ENCODE results near the gene IL10. TPM values are rescaled to one million over a fixed set of nuclear protein-coding genes. Genes with fewer than 3 reads are reported as not detected.

Gene IL10
- total RNA-seq, 2 donors from 2014 or later: 0.17 to 0.29 TPM

DNA sequence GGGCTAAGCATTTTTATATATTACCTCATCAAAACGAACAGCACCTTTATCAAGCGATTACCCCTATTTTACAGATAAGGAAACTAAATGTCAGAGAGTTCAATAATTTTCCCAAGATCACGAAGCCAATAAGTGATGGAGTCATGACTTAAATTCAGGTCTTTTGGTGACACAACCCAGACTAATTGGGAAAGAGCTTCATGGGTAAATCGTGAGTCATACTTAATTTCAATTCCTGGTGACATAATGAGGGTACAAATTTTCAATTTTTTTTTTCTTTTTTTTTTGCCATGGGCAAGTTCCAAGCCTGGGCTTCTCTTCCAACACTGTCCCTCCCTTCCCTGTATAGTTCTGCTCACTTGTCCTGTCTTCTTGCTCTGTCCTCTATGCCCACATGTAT, 30.1 kb upstream of the IL10 start:
- Histone ChIP-seq H3K4me3 (no peak overlapping the region), H3K27ac (no peak overlapping the region), H3K9me3 (no peaks in the 10 kb centered on the region), H3K9ac (ENCODE audit: low read depth in 2 of 2, low read length in 2 of 2) (no peak overlapping the region), H3K36me3 (no peaks in the 10 kb centered on the region), H3K27me3 (no peaks in the 10 kb centered on the region), H3K4me1 (no peaks in the 10 kb centered on the region)
- TF ChIP-seq, protein P1, sequence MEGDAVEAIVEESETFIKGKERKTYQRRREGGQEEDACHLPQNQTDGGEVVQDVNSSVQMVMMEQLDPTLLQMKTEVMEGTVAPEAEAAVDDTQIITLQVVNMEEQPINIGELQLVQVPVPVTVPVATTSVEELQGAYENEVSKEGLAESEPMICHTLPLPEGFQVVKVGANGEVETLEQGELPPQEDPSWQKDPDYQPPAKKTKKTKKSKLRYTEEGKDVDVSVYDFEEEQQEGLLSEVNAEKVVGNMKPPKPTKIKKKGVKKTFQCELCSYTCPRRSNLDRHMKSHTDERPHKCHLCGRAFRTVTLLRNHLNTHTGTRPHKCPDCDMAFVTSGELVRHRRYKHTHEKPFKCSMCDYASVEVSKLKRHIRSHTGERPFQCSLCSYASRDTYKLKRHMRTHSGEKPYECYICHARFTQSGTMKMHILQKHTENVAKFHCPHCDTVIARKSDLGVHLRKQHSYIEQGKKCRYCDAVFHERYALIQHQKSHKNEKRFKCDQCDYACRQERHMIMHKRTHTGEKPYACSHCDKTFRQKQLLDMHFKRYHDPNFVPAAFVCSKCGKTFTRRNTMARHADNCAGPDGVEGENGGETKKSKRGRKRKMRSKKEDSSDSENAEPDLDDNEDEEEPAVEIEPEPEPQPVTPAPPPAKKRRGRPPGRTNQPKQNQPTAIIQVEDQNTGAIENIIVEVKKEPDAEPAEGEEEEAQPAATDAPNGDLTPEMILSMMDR (IDR thresholded peaks at IDR 0.05): no peak
- DNase-seq: no peak
- intact Hi-C loops (cut with DNase I): no loop called here

DNA sequence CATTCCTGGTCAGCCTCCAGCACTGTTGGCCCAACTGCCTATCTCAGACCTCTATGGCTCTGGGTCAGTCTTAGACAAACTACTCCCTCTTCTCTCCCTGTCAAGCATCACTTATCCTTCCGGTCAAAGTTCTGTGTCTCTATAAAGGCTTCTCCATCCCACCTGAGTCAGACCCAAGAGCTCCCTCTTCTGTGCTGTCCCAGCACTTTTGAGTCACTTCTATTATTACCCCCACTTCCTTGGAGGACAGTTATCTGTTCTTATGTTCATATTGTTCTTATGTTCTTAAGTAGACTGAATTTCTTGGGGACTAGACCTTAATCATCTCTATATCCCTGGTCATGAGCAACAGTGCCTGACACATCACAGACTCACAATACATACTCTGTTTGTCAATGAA, 29.2 kb upstream of the IL10 start:
- no peaks in the 10 kb centered on the region for H3K4me1 ChIP-seq
- H3K4me3 ChIP-seq: no peak overlapping the region
- no peak overlapping the region for H3K27ac ChIP-seq
- H3K36me3 ChIP-seq: no peaks in the 10 kb centered on the region
- H3K9ac ChIP-seq (ENCODE audit: low read depth in 2 of 2, low read length in 2 of 2): no peak overlapping the region
- intact Hi-C loops (cut with DNase I): no loop called here
- no peak for DNase-seq
- H3K9me3 ChIP-seq: no peaks in the 10 kb centered on the region
- no peaks in the 10 kb centered on the region for H3K27me3 ChIP-seq
- TF ChIP-seq, protein P1 (IDR thresholded peaks at IDR 0.05): no peak

DNA sequence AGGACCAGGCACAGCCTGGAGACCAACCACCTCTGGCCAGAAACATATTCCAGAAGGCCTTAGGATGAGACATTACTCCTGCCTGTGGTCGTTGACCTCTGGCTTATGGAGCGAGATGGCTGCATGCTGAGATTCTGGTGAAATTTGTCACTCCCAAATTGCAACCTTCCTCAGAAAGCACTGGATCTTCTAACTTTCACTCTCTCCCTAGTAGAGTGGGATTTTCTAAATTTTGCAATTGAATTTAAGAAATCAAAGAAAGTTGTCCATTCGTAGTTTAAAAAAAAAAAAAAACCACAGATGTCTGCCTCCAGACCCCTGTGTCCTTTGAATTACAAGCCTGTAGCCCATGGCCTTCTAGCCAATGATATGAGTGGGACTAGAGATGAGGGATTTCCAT, 28.6 kb upstream of the IL10 start:
- Histone ChIP-seq H3K36me3 (no peaks in the 10 kb centered on the region), H3K4me1 (no peaks in the 10 kb centered on the region), H3K9ac (ENCODE audit: low read depth in 2 of 2, low read length in 2 of 2) (no peak overlapping the region), H3K27me3 (no peaks in the 10 kb centered on the region), H3K9me3 (no peaks in the 10 kb centered on the region), H3K27ac (no peak overlapping the region), H3K4me3 (no peak overlapping the region)
- DNase-seq: no peak
- TF ChIP-seq, protein P1 (IDR thresholded peaks at IDR 0.05): no peak
- intact Hi-C loops (cut with DNase I): no loop called here

DNA sequence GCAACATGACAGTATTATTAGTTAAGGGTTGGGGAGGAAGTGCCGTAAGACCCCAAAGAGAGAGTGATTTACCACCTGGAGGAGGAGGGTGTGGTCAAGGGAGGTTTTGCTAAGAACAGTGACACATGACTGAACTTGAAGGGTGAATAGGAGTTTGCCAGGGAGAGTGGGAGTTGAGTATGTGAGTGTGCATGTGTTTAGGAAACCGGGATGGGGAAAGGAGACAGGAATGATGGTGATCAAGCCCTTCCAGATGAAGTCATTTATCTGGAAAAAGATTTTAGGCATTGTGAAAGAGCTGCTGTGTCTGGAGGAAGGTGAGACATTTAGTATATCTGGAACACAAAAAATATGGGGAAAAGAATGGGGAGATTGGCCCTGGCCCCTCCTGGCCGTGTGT, 28.1 kb upstream of the IL10 start:
- H3K4me3 ChIP-seq: no peak overlapping the region
- TF ChIP-seq, protein P1 (IDR thresholded peaks at IDR 0.05): no peak
- no peaks in the 10 kb centered on the region for H3K9me3 ChIP-seq
- no peak overlapping the region for H3K27ac ChIP-seq
- intact Hi-C loops (cut with DNase I): no loop called here
- DNase-seq: no peak
- H3K9ac ChIP-seq (ENCODE audit: low read depth in 2 of 2, low read length in 2 of 2): no peak overlapping the region
- no peaks in the 10 kb centered on the region for H3K4me1 ChIP-seq
- H3K36me3 ChIP-seq: no peaks in the 10 kb centered on the region
- no peaks in the 10 kb centered on the region for H3K27me3 ChIP-seq

DNA sequence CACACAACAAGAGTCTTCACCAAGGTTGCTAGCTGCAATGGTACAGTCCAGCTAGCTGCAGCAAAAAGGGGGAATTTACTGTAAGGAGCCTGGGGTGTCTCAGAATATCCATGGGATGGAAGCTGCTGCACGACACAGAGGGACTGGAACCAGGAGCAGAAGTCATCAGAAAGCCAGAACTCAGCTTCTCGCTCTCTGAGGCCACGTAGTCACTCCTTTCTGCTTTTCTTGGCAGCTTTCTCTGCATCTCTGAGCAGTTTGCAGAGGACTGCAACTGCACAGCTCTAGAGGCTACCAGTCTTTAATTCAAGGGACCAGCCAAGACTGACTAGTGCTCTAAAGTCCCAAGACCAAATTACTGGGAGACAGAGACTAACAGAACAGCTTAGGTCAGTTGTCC, 27.0 kb upstream of the IL10 start:
- DNase-seq: no peak
- H3K27me3 ChIP-seq: no peaks in the 10 kb centered on the region
- H3K4me3 ChIP-seq: no peak overlapping the region
- H3K36me3 ChIP-seq: no peaks in the 10 kb centered on the region
- H3K9ac ChIP-seq (ENCODE audit: low read depth in 2 of 2, low read length in 2 of 2): no peak overlapping the region
- TF ChIP-seq, protein P1 (IDR thresholded peaks at IDR 0.05): no peak
- H3K4me1 ChIP-seq: no peaks in the 10 kb centered on the region
- H3K9me3 ChIP-seq: no peaks in the 10 kb centered on the region
- H3K27ac ChIP-seq: no peak overlapping the region
- intact Hi-C loops (cut with DNase I): no loop called here

Measured in colonic mucosa (tissue), 4 donors.